Endothelial cell (in vitro differentiated cells): ENCODE measurements around the gene ZNF385B. TPM values are rescaled to one million over a fixed set of nuclear protein-coding genes. Genes with fewer than 3 reads are reported as not detected.

Experiments used
- DNase-seq: peaks from one replicate; pipeline ENCODE4 v3.0.0; 2021; ENCODE audit warnings: low spot score
- H3K27ac Mint-ChIP-seq: one replicate; pipeline ENCODE4 v1.8.0; 2021; ENCODE audit warnings: mixed read lengths, inconsistent platforms; ENCODE audit not compliant: unreplicated experiment
- H3K27me3 Mint-ChIP-seq: one replicate; pipeline ENCODE4 v1.8.0; 2021; ENCODE audit warnings: mild to moderate bottlenecking, moderate library complexity, mixed read lengths, inconsistent platforms; ENCODE audit not compliant: unreplicated experiment
- H3K36me3 Mint-ChIP-seq: one replicate; pipeline ENCODE4 v1.8.0; 2021; ENCODE audit warnings: mild to moderate bottlenecking, low read depth, mixed read lengths, inconsistent platforms; ENCODE audit not compliant: unreplicated experiment
- H3K4me1 Mint-ChIP-seq: one replicate; pipeline ENCODE4 v1.8.0; 2021; ENCODE audit warnings: mild to moderate bottlenecking, mixed read lengths, inconsistent platforms; ENCODE audit not compliant: unreplicated experiment
- H3K4me3 Mint-ChIP-seq: one replicate; pipeline ENCODE4 v1.8.0; 2021; ENCODE audit warnings: mild to moderate bottlenecking, mixed read lengths, inconsistent platforms; ENCODE audit not compliant: unreplicated experiment
- H3K9me3 Mint-ChIP-seq: one replicate; pipeline ENCODE4 v1.8.0; 2021; ENCODE audit warnings: mixed read lengths, inconsistent platforms; ENCODE audit not compliant: unreplicated experiment
- total RNA-seq: library from RNA; stranded (reverse); fragmentation: NEBNext Ultra II Directional; extraction: Animal tissue kit (Norgen Biotek cat#: 25700); gene quantifications from one replicate; pipeline ENCODE4 v1.2.1, GENCODE V29; 2021; ENCODE audit not compliant: unreplicated experiment
- TF ChIP-seq, protein P1 (sequence below): fragments of 200-600 bp; sonication (generic); IDR thresholded peaks from one replicate; pipeline ENCODE4 v1.5.0; 2021; ENCODE audit warnings: antibody characterized with exemption; ENCODE audit not compliant: unreplicated experiment

Gene ZNF385B
- total RNA-seq, 1 donor from 2014 or later, result 0.49 TPM

DNA sequence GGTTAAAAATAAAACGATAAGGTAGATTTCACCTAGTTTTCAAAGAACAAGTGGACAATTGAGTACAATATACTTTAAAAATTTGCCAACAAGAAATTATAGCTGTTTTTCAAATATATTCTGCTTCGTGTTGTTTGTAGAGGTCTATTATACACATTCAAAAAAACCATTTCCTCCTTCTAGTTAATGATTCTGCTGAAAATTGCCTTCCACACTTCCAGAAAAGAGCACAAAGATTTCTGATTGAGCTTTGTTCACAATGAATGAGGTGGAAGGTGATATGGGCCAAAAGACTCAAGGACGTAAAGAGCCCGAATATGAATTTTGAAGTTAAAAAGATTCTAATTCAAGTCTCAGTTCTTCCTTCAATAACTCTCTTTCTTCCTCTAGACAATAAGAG lies 319.8 kb downstream of the ZNF385B start:
- TF ChIP-seq, protein P1, sequence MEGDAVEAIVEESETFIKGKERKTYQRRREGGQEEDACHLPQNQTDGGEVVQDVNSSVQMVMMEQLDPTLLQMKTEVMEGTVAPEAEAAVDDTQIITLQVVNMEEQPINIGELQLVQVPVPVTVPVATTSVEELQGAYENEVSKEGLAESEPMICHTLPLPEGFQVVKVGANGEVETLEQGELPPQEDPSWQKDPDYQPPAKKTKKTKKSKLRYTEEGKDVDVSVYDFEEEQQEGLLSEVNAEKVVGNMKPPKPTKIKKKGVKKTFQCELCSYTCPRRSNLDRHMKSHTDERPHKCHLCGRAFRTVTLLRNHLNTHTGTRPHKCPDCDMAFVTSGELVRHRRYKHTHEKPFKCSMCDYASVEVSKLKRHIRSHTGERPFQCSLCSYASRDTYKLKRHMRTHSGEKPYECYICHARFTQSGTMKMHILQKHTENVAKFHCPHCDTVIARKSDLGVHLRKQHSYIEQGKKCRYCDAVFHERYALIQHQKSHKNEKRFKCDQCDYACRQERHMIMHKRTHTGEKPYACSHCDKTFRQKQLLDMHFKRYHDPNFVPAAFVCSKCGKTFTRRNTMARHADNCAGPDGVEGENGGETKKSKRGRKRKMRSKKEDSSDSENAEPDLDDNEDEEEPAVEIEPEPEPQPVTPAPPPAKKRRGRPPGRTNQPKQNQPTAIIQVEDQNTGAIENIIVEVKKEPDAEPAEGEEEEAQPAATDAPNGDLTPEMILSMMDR, result no peak
- Mint-ChIP-seq H3K4me3 (no peak overlapping the region), H3K9me3 (no peaks in the 10 kb centered on the region), H3K4me1 (no peaks in the 10 kb centered on the region), H3K36me3 (no peaks in the 10 kb centered on the region), H3K27me3 (no peaks in the 10 kb centered on the region), H3K27ac (no peak overlapping the region)
- no peak for DNase-seq

DNA sequence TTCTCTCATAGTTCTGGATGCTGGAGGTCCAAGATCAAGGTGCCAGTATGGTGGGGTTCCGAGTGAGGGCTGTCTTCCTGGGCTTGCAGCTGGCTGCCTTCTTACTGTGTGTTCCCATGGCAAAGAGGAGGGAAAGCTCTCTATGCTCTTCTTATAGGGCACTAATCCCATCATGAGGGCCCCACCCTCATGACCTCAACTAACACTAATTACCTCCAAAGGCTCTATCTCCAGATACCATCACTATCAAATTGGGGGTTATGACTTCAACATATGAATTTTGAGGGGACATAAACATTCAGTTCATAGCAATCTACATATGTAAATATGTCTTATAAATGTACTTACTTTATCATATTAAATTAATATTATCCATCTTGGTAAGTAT lies 322.3 kb downstream of the ZNF385B start:
- H3K4me3 Mint-ChIP-seq, result no peak overlapping the region
- TF ChIP-seq, protein P1, result no peak

GRCh38 chr2:179538406-179539123 lies 322.8 kb downstream of the ZNF385B start:
- no peaks in the 10 kb centered on the region for H3K27me3 Mint-ChIP-seq
- TF ChIP-seq, protein P1, result no peak
- H3K4me3 Mint-ChIP-seq, result no peak overlapping the region
- H3K9me3 Mint-ChIP-seq, result no peaks in the 10 kb centered on the region
- no peak overlapping the region for H3K27ac Mint-ChIP-seq
- DNase-seq, result no peak
- H3K4me1 Mint-ChIP-seq, result no peaks in the 10 kb centered on the region
- H3K36me3 Mint-ChIP-seq, result no peaks in the 10 kb centered on the region

More for the DNA sequence above, 322.3 kb downstream of the ZNF385B start:
- no peak for DNase-seq
- Mint-ChIP-seq H3K9me3 (no peaks in the 10 kb centered on the region), H3K36me3 (no peaks in the 10 kb centered on the region), H3K4me1 (no peaks in the 10 kb centered on the region), H3K27me3 (no peaks in the 10 kb centered on the region), H3K27ac (no peak overlapping the region)

GRCh38 chr2:179536185-179536584 lies 325.2 kb downstream of the ZNF385B start:
- H3K4me1 Mint-ChIP-seq, result no peaks in the 10 kb centered on the region
- H3K36me3 Mint-ChIP-seq, result no peaks in the 10 kb centered on the region
- DNase-seq, result no peak
- H3K27ac Mint-ChIP-seq, result no peak overlapping the region
- H3K9me3 Mint-ChIP-seq, result no peaks in the 10 kb centered on the region
- TF ChIP-seq, protein P1, result no peak
- H3K4me3 Mint-ChIP-seq, result no peak overlapping the region
- no peaks in the 10 kb centered on the region for H3K27me3 Mint-ChIP-seq

- Mint-ChIP-seq H3K4me1 (no peaks in the 10 kb centered on the region), H3K9me3 (no peaks in the 10 kb centered on the region), H3K4me3 (no peak overlapping the region), H3K36me3 (no peaks in the 10 kb centered on the region), H3K27ac (no peak overlapping the region), H3K27me3 (no peaks in the 10 kb centered on the region)
- TF ChIP-seq, protein P1, result no peak
- DNase-seq, result no peak
These were observed 327.5 kb downstream of the ZNF385B start for GRCh38 chr2:179533875-179534274.
